MG63 (cell line): ENCODE data around the gene CAMK1. TPM values are rescaled to one million over a fixed set of nuclear protein-coding genes. Genes with fewer than 3 reads are reported as not detected.

Experiments used
- DNase-seq: peaks from one replicate; pipeline ENCODE4 v3.0.0-alpha.2; 2020
- H3K27me3 ChIP-seq: fragments of 250-450 bp; sonication (Bioruptor Pico); 2 replicates; pipeline ENCODE4 v1.5.1; 2020; ENCODE audit warnings: mild to moderate bottlenecking, moderate library complexity
- H3K36me3 ChIP-seq: fragments of 250-450 bp; sonication (Bioruptor Pico); 2 replicates; pipeline ENCODE4 v1.5.1; 2020; ENCODE audit warnings: mild to moderate bottlenecking, moderate library complexity
- H3K4me3 ChIP-seq: fragments of 250-450 bp; sonication (Bioruptor Pico); 2 replicates; pipeline ENCODE4 v1.5.1; 2020; ENCODE audit warnings: mild to moderate bottlenecking, moderate library complexity
- H3K9me3 ChIP-seq: fragments of 250-450 bp; sonication (Bioruptor Pico); 2 replicates; pipeline ENCODE4 v1.5.1; 2020; ENCODE audit warnings: mild to moderate bottlenecking, moderate library complexity
- total RNA-seq: library from RNA; depleted of rRNA; stranded (reverse); fragments of >200 nt; shearing (Covaris generic); gene quantifications from 2 replicates; pipeline ENCODE4 v1.2.3, GENCODE V29; 2014; ENCODE audit warnings: low replicate concordance

Gene CAMK1
- total RNA-seq, 1 experiment from 2014 or later: 5.0 TPM

GRCh38 chr3:9761919-9762318 lies 7.8 kb downstream of the CAMK1 start:
- H3K9me3 ChIP-seq: no peaks in the 10 kb centered on the region
- no peaks in the 10 kb centered on the region for H3K36me3 ChIP-seq
- H3K27me3 ChIP-seq: no peaks in the 10 kb centered on the region
- H3K4me3 ChIP-seq: no peak overlapping the region
- DNase-seq: no peak

- Histone ChIP-seq H3K36me3 (no peaks in the 10 kb centered on the region; the same call in 1 of the 2 replicates), H3K9me3 (no peaks in the 10 kb centered on the region), H3K4me3 (no peak overlapping the region), H3K27me3 (no peaks in the 10 kb centered on the region)
- no peak for DNase-seq
Observed at GRCh38 chr3:9760779-9761505, 8.8 kb downstream of the CAMK1 start.

GRCh38 chr3:9757427-9757826 lies 12.3 kb downstream of the CAMK1 start:
- Histone ChIP-seq H3K4me3 (no peak overlapping the region), H3K36me3 (peaks cover 5% of the 10 kb centered on the region; the same call in 1 of the 2 replicates), H3K9me3 (no peaks in the 10 kb centered on the region), H3K27me3 (no peaks in the 10 kb centered on the region)
- no peak for DNase-seq

GRCh38 chr3:9754678-9755077 lies 15.1 kb downstream of the CAMK1 start:
- Histone ChIP-seq H3K9me3 (no peaks in the 10 kb centered on the region), H3K27me3 (no peaks in the 10 kb centered on the region), H3K36me3 (peaks cover 8% of the 10 kb centered on the region; the same call in 1 of the 2 replicates), H3K4me3 (no peak overlapping the region)
- DNase-seq: no peak

GRCh38 chr3:9750556-9751411 lies 19.0 kb downstream of the CAMK1 start:
- H3K27me3 ChIP-seq: no peaks in the 10 kb centered on the region
- peaks cover 16% of the 10 kb centered on the region for H3K36me3 ChIP-seq
- DNase-seq: no peak
- H3K9me3 ChIP-seq: no peaks in the 10 kb centered on the region
- H3K4me3 ChIP-seq: peak overlapping the region; percentile 61

GRCh38 chr3:9749645-9750555 lies 19.8 kb downstream of the CAMK1 start, which contains the start of gene OGG1:
OGG1 (plus strand) TSS chr3:9749952; CDS start chr3:9750287, 335 bp downstream.
- H3K9me3 ChIP-seq: no peaks in the 10 kb centered on the region

GRCh38 chr3:9749296-9749644 lies 20.5 kb downstream of the CAMK1 start:
- Histone ChIP-seq H3K4me3 (peak overlapping the region; percentile 61), H3K36me3 (peaks cover 16% of the 10 kb centered on the region), H3K27me3 (no peaks in the 10 kb centered on the region), H3K9me3 (no peaks in the 10 kb centered on the region)
- DNase-seq: no peak

More at GRCh38 chr3:9749645-9750555, 19.8 kb downstream of the CAMK1 start, which contains the start of gene OGG1:
- peak within 1 kb of the TSS; percentile 61 for H3K4me3 ChIP-seq
- peaks cover 16% of the 10 kb centered on the region for H3K36me3 ChIP-seq
- peak; percentile 95 for DNase-seq
- no peaks in the 10 kb centered on the region for H3K27me3 ChIP-seq

GRCh38 chr3:9748031-9748430 lies 21.7 kb downstream of the CAMK1 start:
- H3K36me3 ChIP-seq: peaks cover 17% of the 10 kb centered on the region
- no peaks in the 10 kb centered on the region for H3K9me3 ChIP-seq
- DNase-seq: no peak
- no peak overlapping the region for H3K4me3 ChIP-seq
- no peaks in the 10 kb centered on the region for H3K27me3 ChIP-seq

- peak; percentile 29 for DNase-seq
- Histone ChIP-seq H3K4me3 (no peak overlapping the region), H3K9me3 (no peaks in the 10 kb centered on the region), H3K27me3 (no peaks in the 10 kb centered on the region), H3K36me3 (peaks cover 16% of the 10 kb centered on the region)
Observed at GRCh38 chr3:9747267-9747666, 22.5 kb downstream of the CAMK1 start.

- DNase-seq: peak; percentile 35
- Histone ChIP-seq H3K36me3 (peaks cover 16% of the 10 kb centered on the region), H3K9me3 (no peaks in the 10 kb centered on the region), H3K27me3 (no peaks in the 10 kb centered on the region), H3K4me3 (no peak overlapping the region)
Observed at GRCh38 chr3:9746330-9746729, 23.4 kb downstream of the CAMK1 start.

- Histone ChIP-seq H3K4me3 (no peak overlapping the region), H3K9me3 (no peaks in the 10 kb centered on the region), H3K36me3 (peaks cover 16% of the 10 kb centered on the region), H3K27me3 (no peaks in the 10 kb centered on the region)
- DNase-seq: no peak
Observed at GRCh38 chr3:9745521-9745920, 24.2 kb downstream of the CAMK1 start.

GRCh38 chr3:9744162-9744561 lies 25.6 kb downstream of the CAMK1 start:
- no peak for DNase-seq
- Histone ChIP-seq H3K9me3 (no peaks in the 10 kb centered on the region), H3K4me3 (no peak overlapping the region), H3K27me3 (no peaks in the 10 kb centered on the region), H3K36me3 (peaks cover 25% of the 10 kb centered on the region)

- peaks cover 20% of the 10 kb centered on the region for H3K36me3 ChIP-seq
- DNase-seq: no peak
- H3K9me3 ChIP-seq: no peaks in the 10 kb centered on the region
- no peak overlapping the region for H3K4me3 ChIP-seq
- H3K27me3 ChIP-seq: no peaks in the 10 kb centered on the region
Observed at GRCh38 chr3:9743548-9743947, 26.2 kb downstream of the CAMK1 start.

- Histone ChIP-seq H3K4me3 (no peak overlapping the region), H3K27me3 (no peaks in the 10 kb centered on the region), H3K36me3 (peaks cover 19% of the 10 kb centered on the region), H3K9me3 (no peaks in the 10 kb centered on the region)
- no peak for DNase-seq
Observed at GRCh38 chr3:9742560-9742959, 27.2 kb downstream of the CAMK1 start.

GRCh38 chr3:9739181-9739580 lies 30.6 kb downstream of the CAMK1 start:
- Histone ChIP-seq H3K9me3 (no peaks in the 10 kb centered on the region), H3K36me3 (peaks cover 31% of the 10 kb centered on the region), H3K4me3 (no peak overlapping the region), H3K27me3 (no peaks in the 10 kb centered on the region)
- no peak for DNase-seq

GRCh38 chr3:9736831-9737230 lies 32.9 kb downstream of the CAMK1 start:
- DNase-seq: no peak
- H3K36me3 ChIP-seq: peaks cover 29% of the 10 kb centered on the region
- no peaks in the 10 kb centered on the region for H3K9me3 ChIP-seq

GRCh38 chr3:9732740-9733115 lies 37.0 kb downstream of the CAMK1 start:
- no peak for DNase-seq
- no peaks in the 10 kb centered on the region for H3K27me3 ChIP-seq
- H3K36me3 ChIP-seq: peaks cover 14% of the 10 kb centered on the region
- H3K9me3 ChIP-seq: no peaks in the 10 kb centered on the region
- H3K4me3 ChIP-seq: peak overlapping the region; percentile 85

More at GRCh38 chr3:9736831-9737230, 32.9 kb downstream of the CAMK1 start:
- Histone ChIP-seq H3K4me3 (no peak overlapping the region), H3K27me3 (no peaks in the 10 kb centered on the region)
